Measurements from ENCODE around the gene LMOD1.
A peak's percentile ranks its signal among the peaks of the same experiment; 100 is the strongest.
"Not testable (repeated sequence)": the region's sequence is repeated elsewhere in the genome, so short reads cannot be mapped to it uniquely, and the experiment has no call there.

The LMOD1 gene

GRCh38 chr1:201914456-201915235, 31.7 kb downstream of the LMOD1 start:
- no peak for DNase-seq (ENCODE audit: low spot score)

- DNase-seq (ENCODE audit: low spot score) = no peak
These were observed 33.5 kb downstream of the LMOD1 start for GRCh38 chr1:201912832-201913231.

GRCh38 chr1:201911826-201912571, 34.3 kb downstream of the LMOD1 start:
- DNase-seq (ENCODE audit: low spot score) = peak; percentile 46

GRCh38 chr1:201907621-201908020, 38.7 kb downstream of the LMOD1 start:
- no peak for DNase-seq (ENCODE audit: low spot score)

- no peak for DNase-seq (ENCODE audit: low spot score)
These were observed 40.0 kb downstream of the LMOD1 start for GRCh38 chr1:201906336-201906735.

GRCh38 chr1:201905234-201905890, 41.0 kb downstream of the LMOD1 start:
- DNase-seq (ENCODE audit: low spot score) = no peak

- DNase-seq (ENCODE audit: low spot score) = peak; percentile 82
These were observed 41.8 kb downstream of the LMOD1 start for GRCh38 chr1:201904579-201904978.

- DNase-seq (ENCODE audit: low spot score) = no peak
These were observed 43.2 kb downstream of the LMOD1 start for GRCh38 chr1:201903135-201903534.

- no peak for DNase-seq (ENCODE audit: low spot score)
These were observed 44.1 kb downstream of the LMOD1 start for GRCh38 chr1:201902198-201902597.

GRCh38 chr1:201901036-201901435, 45.3 kb downstream of the LMOD1 start:
- DNase-seq (ENCODE audit: low spot score) = not testable (repeated sequence)

GRCh38 chr1:201900476-201900875, 45.9 kb downstream of the LMOD1 start:
- no peak for DNase-seq (ENCODE audit: low spot score)

GRCh38 chr1:201899683-201900429, 46.5 kb downstream of the LMOD1 start:
- DNase-seq (ENCODE audit: low spot score) = no peak

- no peak for DNase-seq (ENCODE audit: low spot score)
These were observed 47.4 kb downstream of the LMOD1 start for GRCh38 chr1:201898992-201899391.

- DNase-seq (ENCODE audit: low spot score) = no peak
These were observed 48.0 kb downstream of the LMOD1 start for GRCh38 chr1:201898240-201898894.

GRCh38 chr1:201896951-201897391, 49.4 kb downstream of the LMOD1 start:
- no peak for DNase-seq (ENCODE audit: low spot score)

GRCh38 chr1:201895913-201896807, 50.2 kb downstream of the LMOD1 start:
- DNase-seq (ENCODE audit: low spot score) = peak; percentile 90

GRCh38 chr1:201895120-201895665, 51.2 kb downstream of the LMOD1 start:
- DNase-seq (ENCODE audit: low spot score) = no peak

GRCh38 chr1:201894343-201895119, 51.8 kb downstream of the LMOD1 start:
- no peak for DNase-seq (ENCODE audit: low spot score)

- no peak for DNase-seq (ENCODE audit: low spot score)
These were observed 52.9 kb downstream of the LMOD1 start for GRCh38 chr1:201893431-201893830.

Measured in iPS-NIHi11 (cell line).